T1000 (cell line): ENCODE measurements around the gene PKP2.

Experiments
- DNase-seq: peaks from one replicate; lab custom pipeline; 2025; ENCODE audit warnings: mixed read lengths; lab: John Stamatoyannopoulos, UW

PKP2 gene

DNA sequence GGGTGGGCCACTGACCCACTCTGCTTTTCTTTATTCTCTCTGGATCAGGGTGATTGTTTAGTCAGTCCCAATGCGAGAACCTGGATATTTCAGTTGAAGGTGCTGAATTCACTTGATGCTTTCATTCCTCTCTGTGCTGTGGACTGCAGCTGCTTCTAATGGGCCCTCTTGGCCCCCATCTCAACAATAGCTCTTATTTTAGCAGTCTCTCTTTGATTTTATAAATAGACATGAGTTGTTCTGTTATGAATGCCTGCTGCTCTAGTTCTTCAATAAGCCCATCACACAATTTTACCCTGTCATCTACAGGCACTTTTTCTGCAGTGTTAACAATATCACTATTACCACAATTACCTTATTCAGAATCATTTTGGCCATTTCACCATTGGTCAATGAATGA is 86.7 kb downstream of the PKP2 start:
- DNase-seq = no peak

DNA sequence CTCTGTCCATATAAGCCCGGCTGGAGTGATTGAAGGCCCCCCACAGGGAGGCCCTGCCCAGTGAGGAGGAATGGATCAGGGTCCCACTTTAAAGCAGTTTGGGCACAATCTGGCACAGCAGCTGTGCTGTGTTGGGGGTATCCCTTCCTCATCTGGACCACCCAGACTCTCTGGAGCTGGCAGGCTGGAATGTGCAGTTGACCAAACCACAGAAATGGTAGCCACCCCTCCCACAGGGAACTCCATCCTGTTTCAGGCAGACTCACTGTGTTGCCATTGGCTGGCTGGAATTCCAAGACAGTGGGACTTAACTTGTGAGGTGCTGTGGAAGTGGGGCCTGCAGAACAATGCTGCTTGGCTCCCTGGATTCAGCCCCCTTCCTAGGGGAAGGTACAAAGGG is 87.4 kb downstream of the PKP2 start:
- DNase-seq = no peak

DNA sequence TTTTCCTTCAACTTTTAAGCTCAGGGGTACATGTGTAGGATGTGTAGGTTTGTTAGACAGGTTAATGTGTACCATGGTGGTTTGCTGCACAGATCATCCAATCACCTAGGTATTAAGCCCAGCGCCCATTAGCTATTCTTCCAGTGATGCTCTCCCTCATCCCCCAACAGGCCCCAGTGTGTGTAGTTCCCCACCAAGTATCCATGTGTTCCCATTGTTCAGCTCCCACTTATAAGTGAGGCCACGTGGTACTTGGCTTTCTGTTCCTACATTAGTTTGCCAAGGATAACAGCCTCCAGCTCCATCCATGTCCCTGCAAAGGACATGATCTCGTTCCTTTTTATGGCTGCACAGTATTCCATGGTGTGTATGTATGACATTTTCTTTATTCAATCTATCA is 92.3 kb downstream of the PKP2 start:
- DNase-seq = no peak

DNA sequence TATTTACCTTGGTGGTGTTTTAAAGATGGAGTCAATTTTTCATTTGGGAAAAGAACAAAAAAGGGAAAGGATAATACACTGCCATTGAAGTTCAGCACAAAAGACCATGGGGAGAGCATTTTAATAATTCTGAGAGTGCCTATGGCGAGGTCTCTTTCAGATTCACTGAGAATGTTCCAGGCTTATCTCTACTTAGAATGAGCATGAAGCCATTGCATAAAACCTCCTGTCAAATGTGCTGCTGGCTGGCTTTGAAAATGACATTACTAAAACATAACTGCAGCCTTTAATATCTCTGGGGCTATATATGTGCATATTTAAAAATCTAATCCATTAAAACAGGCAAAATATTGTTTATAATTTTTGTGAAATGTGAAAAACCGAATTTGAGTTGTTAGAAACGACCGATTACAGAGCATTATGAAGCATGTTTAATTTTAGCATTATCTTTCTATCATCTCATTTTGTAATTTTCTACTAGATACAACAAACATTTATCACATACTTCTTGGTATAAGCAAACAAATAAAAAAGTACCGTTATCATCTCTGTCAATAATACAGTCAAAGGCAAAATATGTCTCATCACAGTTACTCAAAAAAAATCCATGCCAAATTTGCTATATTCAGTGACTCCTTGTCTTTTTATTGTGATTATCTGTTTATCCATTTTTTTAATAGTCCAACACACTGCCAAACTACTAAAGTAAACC is 95.2 kb downstream of the PKP2 start:
- DNase-seq = no peak

DNA sequence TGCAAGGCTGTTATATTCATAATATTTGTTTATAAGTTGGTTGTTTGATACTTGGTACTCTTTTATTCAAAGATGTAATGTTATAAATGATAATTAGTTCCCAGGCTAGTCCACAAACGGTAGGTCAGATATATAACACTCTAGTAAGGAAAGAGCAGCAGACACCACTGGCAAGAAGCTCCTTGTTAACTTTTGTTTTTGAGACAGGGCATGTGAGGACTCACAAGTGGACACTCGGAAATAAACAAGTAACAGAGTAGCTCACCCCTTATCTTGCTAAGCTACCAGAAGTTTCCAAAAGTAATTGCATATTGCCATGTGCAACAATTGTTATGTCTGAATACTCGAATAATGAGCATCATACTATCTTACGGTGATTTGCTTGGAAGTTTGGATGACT is 102.3 kb downstream of the PKP2 start:
- DNase-seq = no peak

DNA sequence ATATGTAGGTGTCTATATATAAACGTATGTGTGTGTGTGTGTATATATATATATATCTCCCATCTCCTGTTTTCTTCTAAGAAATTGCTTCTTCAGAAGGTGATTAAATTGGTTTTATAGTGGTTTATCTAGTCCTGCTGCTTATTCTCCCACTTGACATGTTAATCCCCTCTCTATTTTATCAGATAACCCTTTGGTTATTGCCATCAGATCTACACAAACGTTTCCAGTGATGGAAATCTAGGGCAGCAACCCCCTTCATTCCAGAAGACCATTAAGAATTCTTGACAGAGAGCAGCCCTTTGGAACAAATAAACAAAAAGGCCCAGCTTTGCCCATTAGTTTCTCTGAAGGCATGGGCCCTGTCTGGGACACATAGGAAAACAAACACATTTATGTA is 106.7 kb downstream of the PKP2 start:
- DNase-seq = no peak

DNA sequence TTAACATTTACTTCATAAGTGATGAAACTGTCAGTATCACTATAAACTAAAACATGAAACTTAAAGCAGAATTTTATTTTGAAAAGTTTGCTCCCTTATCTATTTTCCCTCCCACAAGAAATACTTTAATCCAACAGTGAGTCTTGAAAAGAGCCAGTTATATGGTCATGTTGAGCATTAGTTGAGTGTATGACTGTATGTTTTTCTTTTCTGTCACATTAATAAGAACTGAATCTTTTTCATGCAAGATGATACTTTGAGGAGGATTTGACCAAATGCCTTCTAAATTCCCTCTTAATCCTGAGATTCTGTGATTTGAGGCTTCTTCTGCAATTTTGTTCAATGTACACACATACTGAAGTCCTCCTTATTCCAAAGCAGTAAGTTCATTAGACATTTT is 107.1 kb downstream of the PKP2 start:
- no peak for DNase-seq

DNA sequence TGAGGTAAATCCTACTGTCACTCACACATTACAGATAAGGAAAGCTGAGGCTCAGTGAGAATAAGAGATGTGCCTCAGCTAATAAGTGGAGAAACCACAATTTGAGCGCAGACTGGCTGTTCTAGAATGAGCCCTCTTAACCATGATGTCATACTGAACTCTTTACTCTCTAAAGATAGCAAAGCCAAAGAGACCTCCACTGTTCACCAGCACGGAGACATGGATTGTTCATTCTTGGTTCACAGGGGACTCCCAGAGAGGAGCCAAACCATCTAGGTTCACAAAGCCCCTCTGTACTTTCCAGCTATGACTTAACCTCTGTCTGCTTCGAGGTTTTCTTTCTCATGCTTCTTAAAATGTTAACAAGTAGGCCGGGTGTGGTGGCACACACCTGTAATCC is 108.2 kb downstream of the PKP2 start:
- DNase-seq = no peak

DNA sequence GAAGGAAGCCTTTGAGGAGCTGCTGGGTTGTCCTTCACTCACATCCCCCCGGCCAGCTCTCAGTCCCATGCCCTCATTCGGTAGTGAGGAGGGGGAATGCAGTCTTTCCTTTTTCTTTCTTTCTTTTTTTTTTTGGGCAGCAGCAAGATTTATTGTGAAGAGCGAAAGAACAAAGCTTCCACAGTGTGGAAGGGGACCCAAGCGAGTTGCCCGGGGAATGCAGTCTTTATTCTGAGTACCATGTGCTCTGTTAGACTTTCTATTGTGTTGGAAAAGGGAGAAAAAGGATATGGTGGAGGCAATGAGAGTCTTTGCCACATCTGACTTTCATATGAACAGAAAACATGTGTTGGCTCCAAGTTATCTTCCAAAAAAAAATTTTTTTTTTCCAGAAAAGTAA is 111.0 kb downstream of the PKP2 start:
- no peak for DNase-seq

DNA sequence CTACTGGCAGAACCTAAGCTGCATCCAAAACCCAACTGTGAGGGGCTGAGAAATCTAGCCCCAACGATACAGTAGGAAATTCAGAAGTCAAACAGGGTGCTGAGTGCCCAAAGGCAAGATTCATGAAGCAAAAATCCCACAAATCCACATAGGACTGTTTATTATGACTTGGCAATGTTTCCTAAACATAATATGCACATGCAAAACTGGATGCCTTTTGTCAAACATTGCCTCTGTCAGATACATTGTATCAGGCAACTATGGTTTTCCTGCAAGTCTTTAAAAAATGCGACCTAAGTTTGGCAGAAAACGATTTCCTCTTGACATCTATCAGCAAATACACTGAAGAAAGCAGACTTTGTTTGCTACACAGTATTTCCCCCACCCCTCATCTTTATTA is 113.5 kb downstream of the PKP2 start:
- no peak for DNase-seq

DNA sequence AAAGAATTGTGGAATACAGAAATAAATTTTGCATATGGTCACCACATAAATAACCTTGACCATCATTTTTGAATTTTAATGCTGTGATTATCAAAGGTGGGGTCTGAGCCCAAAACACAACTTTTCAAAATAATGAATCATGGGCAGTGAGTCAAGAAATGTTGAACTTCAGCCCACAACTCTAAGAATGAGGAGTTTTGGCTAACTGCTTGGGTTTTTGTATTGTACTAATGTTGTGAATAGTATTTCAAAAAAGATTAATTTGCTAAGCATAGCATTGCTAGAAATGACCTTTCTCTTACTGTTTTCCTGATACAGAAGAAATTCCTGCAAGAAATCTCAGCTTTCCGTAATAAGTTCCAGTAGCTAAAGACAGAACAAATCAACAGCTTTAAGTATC is 116.5 kb downstream of the PKP2 start:
- no peak for DNase-seq

DNA sequence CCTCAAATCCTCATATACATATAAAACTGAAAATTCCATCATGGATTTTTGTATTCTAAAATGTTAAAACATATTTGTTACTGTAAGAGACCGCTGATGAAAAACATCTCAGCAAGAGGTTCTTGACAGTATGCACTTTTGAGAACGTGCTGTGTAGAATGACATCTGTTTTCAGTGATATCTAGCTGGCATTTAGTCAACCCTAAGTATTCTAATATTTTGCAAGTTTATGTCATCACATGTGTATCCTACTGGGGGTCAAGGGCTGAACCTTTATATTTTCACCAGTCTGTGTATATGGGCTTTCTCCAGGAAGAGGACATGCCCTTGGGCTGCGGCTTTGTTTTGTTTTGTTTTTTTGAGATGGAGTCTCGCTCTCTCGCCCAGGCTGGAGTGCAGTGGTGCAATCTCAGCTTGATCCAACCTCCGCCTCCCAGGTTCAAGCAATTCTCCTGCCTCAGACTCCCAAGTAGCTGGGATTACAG is 118.8 kb downstream of the PKP2 start:
- DNase-seq = no peak

DNA sequence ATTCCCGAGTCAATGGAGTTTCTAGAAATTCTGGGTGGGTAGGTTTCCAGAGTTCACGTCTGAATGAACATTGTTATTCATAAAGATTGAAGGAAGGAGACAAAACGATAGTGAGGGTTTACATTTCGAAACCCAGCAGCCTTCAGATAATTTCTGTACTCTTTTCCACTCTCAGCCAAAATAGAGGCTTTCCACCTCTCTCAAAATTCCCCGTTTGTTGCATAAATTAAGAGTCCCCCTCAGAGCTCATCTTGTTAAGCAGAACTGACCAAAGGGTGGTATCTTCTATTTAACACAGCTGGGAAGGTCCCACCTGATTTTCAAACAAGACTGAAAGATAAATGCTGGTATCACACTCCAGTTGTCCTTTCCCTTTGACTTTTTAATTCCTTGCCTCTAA is 119.4 kb downstream of the PKP2 start:
- DNase-seq = no peak

DNA sequence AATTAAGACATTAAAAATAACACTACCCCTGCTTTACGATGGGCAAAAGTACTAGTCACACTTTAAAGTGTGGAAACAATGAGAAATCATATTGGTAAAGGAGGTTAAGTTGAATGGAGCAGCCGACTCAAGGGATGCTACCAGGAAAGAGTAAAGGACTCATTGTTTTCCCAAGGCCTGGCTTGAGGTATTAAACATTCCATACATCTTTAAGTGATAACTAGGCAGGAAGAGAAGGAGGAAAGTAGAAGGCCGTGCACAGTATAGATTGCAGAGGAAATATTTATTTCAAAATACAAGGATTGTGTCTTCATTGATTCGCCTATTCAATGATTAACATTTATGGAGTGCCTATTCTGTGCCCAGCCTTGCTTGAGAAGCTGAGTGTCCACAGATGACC is 120.3 kb downstream of the PKP2 start:
- no peak for DNase-seq

DNA sequence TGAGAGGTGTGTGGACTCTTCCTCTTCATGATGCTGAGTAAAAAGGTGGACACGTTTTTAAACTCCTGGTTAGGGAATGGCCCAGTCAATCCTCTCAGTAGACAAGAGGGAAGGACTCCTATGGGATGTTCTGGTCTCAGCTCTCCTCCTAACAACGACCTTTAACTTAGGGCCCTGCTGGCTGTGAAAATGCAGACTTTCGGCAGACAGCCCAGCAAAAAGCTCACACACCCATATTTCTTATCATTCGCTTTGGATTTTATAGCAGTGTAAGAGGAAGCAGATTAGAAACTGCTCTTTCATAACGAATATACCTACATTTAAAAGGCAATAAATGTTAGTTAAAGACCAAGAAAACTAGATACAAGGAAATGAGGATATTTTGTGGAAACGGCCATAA is 122.9 kb downstream of the PKP2 start:
- DNase-seq = no peak

DNA sequence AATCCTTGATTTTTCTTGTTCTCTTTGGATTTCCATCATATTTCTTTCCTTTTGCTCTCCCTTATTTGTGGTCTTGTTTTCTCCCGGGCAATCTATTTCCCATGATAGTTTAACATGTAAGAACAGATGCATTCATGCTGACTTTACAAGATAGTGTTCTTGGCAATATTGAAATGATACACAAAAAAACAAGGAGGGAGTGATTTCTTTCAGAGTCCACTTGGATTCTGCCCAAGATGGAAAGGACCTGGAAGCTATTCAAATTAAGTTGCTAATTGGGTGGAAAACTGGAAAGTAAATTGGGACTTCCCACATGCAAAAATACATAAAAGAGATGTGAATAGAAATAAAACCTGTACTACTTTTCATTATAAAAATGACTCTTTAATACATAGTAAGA is 126.4 kb downstream of the PKP2 start:
- no peak for DNase-seq

DNA sequence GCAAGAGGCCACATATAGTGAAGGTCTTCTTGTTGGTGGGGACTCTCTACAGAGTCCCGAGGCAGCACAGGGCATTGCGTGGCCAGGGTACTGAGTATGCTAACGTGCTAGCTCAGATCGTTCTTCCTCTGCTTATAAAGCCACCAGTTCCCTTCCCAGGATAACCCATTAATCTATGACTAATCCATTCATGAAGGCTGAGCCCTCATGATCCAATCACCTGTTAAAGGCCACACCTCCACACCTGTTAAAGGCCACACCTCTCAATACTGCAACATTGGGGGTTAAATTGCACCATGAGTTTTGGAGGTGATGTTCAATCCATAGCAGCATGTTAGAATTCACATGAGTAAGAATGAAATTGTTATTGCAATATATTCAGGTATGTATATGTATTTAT is 128.1 kb downstream of the PKP2 start:
- no peak for DNase-seq

DNA sequence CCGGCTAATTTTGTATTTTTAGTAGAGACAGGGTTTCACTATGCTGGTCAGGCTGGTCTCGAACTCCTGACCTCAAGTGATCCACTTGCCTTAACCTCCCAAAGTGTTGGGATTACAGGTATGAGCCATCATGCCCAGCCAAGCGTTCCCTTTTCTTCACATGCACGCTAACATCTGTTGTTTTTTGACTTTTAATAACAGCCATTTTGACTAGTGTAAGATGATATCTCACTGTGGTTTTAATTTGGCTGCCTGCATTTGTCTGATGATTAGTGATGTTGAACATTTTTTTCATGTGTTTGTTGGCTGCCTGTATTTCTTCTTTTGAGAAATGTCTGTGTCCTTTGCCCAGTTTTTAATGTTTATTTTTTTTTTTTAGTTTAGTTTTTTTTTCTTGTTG is 130.7 kb downstream of the PKP2 start:
- no peak for DNase-seq

DNA sequence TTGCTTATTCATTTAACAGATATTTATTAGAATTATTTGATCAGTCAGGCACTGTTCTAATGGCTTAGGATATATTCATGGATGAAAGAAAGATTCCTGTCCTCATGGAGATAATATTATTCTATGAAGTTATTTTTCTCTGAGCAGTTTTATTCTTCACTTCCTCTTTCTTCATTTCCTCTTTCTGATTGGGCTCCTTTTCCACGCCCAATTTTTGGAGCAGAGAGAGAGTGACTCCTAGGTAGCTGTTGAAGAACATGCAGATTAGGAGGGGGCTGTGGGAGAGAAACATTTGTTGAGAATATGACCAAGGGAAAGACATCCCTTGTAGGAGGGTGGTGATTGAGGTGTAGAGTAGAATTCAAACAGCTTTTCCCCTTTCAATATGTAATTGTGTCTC is 134.9 kb downstream of the PKP2 start:
- DNase-seq = no peak

DNA sequence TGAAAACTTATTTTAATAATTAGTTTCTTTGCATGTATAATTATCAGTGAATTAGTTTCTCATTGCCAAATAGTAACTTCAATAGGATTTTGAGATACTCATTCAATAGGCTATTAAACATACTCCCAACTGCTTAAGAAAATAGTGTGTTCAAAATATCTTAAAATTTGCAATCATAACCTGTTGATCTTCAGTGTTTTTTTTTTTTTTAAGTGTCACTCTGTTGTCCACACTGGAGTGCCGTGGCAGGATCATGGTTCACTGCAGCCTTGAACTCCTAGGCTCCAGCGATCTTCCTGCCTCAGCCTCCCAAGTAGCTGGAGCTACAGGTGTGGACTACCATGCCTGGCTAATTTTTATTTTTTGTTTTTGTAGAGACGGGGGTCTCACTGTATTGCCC is 139.4 kb downstream of the PKP2 start:
- no peak for DNase-seq

DNA sequence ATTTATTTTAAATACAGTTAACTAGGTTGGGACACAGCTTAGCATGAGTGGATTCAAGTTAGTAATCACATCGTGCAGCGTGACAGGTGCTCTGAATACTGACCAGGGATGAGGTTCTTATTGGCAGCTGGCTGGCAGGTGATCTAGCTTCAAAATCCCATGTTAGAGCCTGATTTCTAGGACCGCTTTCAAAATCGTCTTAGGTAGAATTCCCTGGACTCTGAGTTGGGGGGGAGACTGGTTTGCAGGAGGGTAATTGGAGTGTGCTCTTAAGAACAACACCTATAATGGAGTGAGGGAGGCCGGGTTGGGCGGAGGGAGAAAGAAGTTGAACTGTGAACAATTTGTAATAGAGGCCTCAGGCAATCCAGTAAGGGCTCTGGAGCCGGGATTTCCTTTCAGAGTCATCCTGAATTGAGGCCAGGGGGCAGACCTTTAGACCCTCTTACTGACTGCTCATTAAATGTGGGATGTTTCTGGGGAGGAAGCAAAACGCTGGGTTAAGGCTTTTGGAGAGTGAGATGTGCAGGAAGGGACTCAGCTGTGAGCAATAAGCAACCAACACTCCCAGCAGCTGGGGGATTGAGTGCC is 140.0 kb downstream of the PKP2 start:
- DNase-seq = no peak

DNA sequence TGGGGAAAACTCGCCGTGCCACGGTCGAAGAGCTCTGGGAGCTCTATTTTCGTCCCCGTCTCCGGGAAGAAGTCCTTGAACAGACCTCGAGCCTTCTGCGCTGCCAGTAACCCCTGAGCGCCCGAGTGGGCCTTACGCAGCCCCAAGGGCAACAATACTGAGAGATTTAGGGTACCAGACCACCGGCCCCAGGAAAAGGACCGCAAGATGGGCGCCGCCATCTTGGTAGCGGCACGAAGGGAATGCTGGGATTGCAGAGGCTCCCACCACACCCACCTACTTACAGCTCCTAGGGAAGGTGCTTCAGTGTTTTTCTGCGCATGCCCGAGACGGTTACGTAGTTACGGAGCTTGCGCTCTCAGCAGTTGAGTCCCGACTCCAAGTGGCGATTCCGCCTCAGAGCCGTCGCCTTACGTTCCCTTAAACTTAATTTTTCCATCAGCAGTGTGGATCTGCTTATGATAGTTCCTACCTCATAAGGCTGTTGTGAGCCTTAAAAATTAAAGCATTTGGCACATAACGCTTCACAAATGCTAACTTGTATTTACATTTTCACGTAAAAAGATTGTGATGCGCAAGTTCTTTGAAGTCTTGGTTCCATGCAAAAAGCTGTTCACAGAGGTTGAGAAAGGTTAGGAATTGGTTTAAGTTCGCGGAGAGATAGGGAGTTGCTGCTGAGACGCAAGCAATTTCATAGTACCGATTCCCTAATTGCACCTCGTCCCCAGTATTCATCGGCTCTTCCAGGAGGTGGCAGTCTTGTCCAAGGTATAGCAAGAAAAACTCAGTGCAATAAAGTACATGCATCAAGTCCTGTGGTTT is 140.7 kb downstream of the PKP2 start, which contains the start of gene YARS2:
Gene YARS2 (minus strand): TSS at position 244 of the 822 bp plus-strand sequence. CDS start 23 bp downstream, at position 221.
- DNase-seq = peak; percentile 86

DNA sequence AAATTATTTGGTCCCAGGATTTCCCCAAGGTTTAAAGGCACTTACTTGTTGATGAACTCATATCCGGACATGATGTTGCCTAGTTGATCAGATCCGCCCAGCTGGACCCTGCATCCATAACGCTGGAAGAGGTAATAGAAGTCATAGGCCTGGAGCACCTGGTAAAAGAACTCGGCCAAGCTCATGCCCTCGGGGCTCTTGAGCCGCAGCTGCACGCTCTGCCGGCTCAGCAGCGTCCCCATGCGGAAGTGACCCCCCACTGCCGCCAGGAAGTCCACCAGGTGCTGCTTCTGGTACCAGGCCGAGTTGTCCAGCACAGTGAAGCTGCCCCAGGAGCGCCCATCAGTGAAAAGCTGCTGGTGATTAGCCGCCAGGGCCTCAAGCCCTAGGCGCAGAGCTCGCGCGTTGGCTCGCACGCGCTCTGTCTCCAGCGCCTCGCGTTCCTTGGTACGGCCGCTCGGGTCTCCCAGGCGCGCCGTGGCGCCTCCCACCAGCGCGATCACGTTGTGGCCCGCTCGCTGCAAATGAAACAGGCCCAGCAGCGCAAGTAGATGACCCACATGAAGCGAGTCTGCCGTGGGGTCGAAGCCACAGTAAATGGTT is 141.4 kb downstream of the PKP2 start:
- DNase-seq = peak; percentile 77
